ENCODE results near the gene REEP6. TPM values are rescaled to one million over a fixed set of nuclear protein-coding genes. Genes with fewer than 3 reads are reported as not detected.

Gene REEP6
- total RNA-seq, 1 experiment from 2014 or later = 9.2 TPM

DNA sequence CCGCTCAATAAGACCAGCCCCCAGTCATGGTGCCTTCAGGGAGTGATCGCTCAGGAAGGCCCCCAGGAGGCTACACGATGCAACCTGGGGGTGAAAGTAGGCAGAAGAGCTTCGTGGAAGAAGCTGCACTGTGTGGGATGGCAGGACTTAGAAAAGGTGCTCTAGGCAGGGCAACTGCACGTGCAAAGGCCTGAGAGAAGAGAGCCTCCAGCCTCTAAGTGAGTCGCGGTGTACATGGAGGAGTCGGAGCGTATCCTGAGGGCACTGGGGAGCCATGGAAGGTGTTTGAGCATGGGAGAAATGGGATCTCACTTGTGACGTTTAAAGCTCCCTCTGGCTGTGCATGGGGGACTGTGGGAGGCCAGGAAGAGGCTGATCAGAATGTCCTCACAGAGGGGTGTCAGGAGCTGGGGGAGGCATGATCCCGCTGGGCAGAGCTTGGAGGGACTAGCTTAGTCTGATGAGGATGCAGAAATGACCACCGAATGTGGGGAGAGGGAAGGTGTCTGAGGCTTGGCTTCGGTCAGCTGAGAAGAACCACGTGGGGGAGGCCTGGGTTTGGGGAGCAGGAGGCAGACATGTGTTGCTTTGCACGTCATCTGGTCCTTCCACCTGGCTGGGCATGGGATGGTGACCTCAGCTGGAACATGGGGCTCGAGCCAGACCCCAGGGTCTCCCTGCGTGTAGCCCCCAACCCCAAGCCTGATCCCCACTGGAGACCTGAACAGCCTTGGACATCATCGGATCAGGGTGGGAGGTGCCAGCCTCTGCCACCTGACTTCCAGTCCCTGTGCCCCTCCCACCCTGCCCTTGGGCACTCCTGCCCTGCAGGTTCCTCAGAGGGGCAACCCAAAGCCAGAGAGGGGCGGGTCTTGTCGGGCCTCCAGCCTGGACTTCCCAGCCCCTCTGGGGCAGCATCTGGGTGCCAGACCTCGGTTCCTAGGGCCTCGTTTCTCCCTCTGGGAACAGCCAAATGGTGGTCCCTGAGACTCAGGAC is 39.9 kb upstream of the REEP6 start:
- H3K27me3 ChIP-seq (ENCODE audit: control insufficient read depth, insufficient read depth, low read length) = no peaks in the 10 kb centered on the region
- POLR2A ChIA-PET = no interaction called here

DNA sequence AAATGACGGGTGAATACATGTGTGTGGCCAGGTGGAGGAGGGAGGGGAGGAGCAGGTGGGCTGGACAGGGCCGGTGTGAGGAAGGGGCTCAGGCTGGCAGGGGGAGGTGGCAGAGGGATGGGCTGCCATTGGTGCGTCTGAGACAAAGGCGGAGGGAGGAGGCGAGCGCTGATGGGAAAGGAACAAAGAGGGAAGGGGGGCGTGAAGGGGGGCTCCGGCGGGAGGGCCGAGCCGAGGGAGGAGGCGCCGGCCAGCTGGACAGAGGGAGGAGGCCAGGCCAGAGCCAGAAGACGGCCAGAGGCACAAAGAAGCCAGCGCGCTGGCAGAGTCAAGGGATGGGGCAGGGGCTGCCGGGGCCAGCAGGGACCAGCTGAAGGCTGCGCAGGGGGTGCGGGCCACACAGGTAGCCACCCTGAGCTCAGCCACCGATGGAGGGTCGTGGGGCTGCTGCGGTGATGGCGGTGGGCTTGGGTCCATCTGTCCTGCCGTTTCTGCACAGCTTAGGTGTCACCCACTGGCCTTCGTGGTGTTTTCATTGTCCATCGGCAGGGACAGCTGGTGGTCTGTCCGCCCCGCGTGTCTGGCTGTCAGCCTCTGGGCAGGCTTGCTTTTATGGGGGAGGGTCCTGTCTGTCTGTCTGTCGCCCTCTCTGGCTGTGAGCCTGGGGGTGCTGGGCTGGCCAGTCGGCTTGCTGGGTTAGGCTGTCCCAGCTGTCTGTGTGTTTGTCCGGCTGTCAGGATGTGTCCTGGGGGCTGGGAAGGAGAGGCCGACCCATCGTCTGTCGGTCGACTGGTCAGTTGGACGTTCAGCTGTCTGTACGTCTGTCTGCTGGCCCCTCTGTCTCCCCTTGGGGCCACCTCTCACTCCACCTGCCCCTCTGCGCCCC is 38.8 kb upstream of the REEP6 start:
- ChIA-PET CTCF (no interaction called here), POLR2A (no interaction called here)
- Histone ChIP-seq H3K4me1 (ENCODE audit: control insufficient read depth, insufficient read depth, low read length) (no peaks in the 10 kb centered on the region; the same call in none of the 2 replicates), H3K36me3 (ENCODE audit: control insufficient read depth, insufficient read depth, low read length) (no peaks in the 10 kb centered on the region), H3K9me3 (ENCODE audit: control insufficient read depth, insufficient read depth, low read depth, low read length) (no peaks in the 10 kb centered on the region), H3K27me3 (ENCODE audit: control insufficient read depth, insufficient read depth, low read length) (no peaks in the 10 kb centered on the region), H3K27ac (ENCODE audit: low read length) (no peak overlapping the region), H3K4me3 (ENCODE audit: low read depth in 2 of 2, low read length in 2 of 2) (no peak overlapping the region)
- TF ChIP-seq, protein P1, sequence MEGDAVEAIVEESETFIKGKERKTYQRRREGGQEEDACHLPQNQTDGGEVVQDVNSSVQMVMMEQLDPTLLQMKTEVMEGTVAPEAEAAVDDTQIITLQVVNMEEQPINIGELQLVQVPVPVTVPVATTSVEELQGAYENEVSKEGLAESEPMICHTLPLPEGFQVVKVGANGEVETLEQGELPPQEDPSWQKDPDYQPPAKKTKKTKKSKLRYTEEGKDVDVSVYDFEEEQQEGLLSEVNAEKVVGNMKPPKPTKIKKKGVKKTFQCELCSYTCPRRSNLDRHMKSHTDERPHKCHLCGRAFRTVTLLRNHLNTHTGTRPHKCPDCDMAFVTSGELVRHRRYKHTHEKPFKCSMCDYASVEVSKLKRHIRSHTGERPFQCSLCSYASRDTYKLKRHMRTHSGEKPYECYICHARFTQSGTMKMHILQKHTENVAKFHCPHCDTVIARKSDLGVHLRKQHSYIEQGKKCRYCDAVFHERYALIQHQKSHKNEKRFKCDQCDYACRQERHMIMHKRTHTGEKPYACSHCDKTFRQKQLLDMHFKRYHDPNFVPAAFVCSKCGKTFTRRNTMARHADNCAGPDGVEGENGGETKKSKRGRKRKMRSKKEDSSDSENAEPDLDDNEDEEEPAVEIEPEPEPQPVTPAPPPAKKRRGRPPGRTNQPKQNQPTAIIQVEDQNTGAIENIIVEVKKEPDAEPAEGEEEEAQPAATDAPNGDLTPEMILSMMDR (IDR thresholded peaks at IDR 0.05) = no peak
- TF ChIP-seq, protein P2, sequence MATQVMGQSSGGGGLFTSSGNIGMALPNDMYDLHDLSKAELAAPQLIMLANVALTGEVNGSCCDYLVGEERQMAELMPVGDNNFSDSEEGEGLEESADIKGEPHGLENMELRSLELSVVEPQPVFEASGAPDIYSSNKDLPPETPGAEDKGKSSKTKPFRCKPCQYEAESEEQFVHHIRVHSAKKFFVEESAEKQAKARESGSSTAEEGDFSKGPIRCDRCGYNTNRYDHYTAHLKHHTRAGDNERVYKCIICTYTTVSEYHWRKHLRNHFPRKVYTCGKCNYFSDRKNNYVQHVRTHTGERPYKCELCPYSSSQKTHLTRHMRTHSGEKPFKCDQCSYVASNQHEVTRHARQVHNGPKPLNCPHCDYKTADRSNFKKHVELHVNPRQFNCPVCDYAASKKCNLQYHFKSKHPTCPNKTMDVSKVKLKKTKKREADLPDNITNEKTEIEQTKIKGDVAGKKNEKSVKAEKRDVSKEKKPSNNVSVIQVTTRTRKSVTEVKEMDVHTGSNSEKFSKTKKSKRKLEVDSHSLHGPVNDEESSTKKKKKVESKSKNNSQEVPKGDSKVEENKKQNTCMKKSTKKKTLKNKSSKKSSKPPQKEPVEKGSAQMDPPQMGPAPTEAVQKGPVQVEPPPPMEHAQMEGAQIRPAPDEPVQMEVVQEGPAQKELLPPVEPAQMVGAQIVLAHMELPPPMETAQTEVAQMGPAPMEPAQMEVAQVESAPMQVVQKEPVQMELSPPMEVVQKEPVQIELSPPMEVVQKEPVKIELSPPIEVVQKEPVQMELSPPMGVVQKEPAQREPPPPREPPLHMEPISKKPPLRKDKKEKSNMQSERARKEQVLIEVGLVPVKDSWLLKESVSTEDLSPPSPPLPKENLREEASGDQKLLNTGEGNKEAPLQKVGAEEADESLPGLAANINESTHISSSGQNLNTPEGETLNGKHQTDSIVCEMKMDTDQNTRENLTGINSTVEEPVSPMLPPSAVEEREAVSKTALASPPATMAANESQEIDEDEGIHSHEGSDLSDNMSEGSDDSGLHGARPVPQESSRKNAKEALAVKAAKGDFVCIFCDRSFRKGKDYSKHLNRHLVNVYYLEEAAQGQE (IDR thresholded peaks at IDR 0.05; ENCODE audit: insufficient read depth in 1 of 2, low read depth in 2 of 2, low read length in 1 of 2) = no peak
- TF ChIP-seq SIN3A (IDR thresholded peaks at IDR 0.05; ENCODE audit: borderline replicate concordance, insufficient read depth, low read depth, low read length) (no peak), POLR2AphosphoS5 (IDR thresholded peaks at IDR 0.05; ENCODE audit: low read depth, low read length) (no peak)
- intact Hi-C loops (cut with micrococcal nuclease; ENCODE audit: unreplicated experiment) = no loop called here
- no TSS peak for BruUV-seq (replicated peaks)
- no peak for DNase-seq (ENCODE audit: low read depth, low spot score)
- no peak for ATAC-seq
- in situ Hi-C loops (cut with HindIII; ENCODE audit: low pct_unique_long_range_greater_than_20kb, low sequenced_read_pairs) = no loop called here

More for the DNA sequence above, 39.9 kb upstream of the REEP6 start:
- Histone ChIP-seq H3K4me3 (ENCODE audit: low read depth in 2 of 2, low read length in 2 of 2) (no peak overlapping the region; a peak in 1 of 4 replicates), H3K4me1 (ENCODE audit: control insufficient read depth, insufficient read depth, low read length) (no peaks in the 10 kb centered on the region; the same call in none of the 2 replicates), H3K9me3 (ENCODE audit: control insufficient read depth, insufficient read depth, low read depth, low read length) (no peaks in the 10 kb centered on the region), H3K36me3 (ENCODE audit: control insufficient read depth, insufficient read depth, low read length) (no peaks in the 10 kb centered on the region), H3K27ac (ENCODE audit: low read length) (no peak overlapping the region)
- intact Hi-C loops (cut with micrococcal nuclease; ENCODE audit: unreplicated experiment) = no loop called here
- CTCF ChIA-PET = no interaction called here
- no peak for ATAC-seq
- no peak for DNase-seq (ENCODE audit: low read depth, low spot score)
- TF ChIP-seq POLR2AphosphoS5 (IDR thresholded peaks at IDR 0.05; ENCODE audit: low read depth, low read length) (no peak), TCF7L2 (IDR thresholded peaks at IDR 0.05; ENCODE audit: low read depth, low read length) (no peak), SIN3A (IDR thresholded peaks at IDR 0.05; ENCODE audit: borderline replicate concordance, insufficient read depth, low read depth, low read length) (no peak)
- TF ChIP-seq, protein P1 (IDR thresholded peaks at IDR 0.05) = no peak
- TF ChIP-seq, protein P2 (IDR thresholded peaks at IDR 0.05; ENCODE audit: insufficient read depth in 1 of 2, low read depth in 2 of 2, low read length in 1 of 2) = no peak
- no TSS peak for BruUV-seq (replicated peaks)
- in situ Hi-C loops (cut with HindIII; ENCODE audit: low pct_unique_long_range_greater_than_20kb, low sequenced_read_pairs) = no loop called here

Data from Panc1 (cell line).